CD4-positive, alpha-beta T cell (primary cell): ENCODE data around the gene ARHGAP15. TPM values are rescaled to one million over a fixed set of nuclear protein-coding genes. Genes with fewer than 3 reads are reported as not detected.

Experiments
- ATAC-seq: fragments of 200-7000 bp; cut with Tn5 transposase; one replicate; pipeline ENCODE4 v1.10.0; 2022; ENCODE audit warnings: mild to moderate bottlenecking; ENCODE audit not compliant: poor library complexity
- CTCF ChIA-PET: fragments of 350-600 bp; sonication (Branson Sonifier 250); formaldehyde crosslinking; loops from one replicate; lab custom pipeline; 2021; ENCODE audit warnings: antibody characterized with exemption, inconsistent platforms; lab: Charles Lee
- POLR2A ChIA-PET: fragments of 350-600 bp; sonication (Branson Sonifier 250); formaldehyde crosslinking; loops from one replicate; lab custom pipeline; 2021; ENCODE audit warnings: antibody characterized with exemption, inconsistent platforms; lab: Charles Lee
- DNase-seq, 14 experiments: peaks; one replicate each; pipeline ENCODE4 v3.0.0-alpha.2; 2013 to 2020; ENCODE audit warnings: mixed read lengths in 2 of 14
- H3K27ac ChIP-seq, 2 donors: one replicate each; pipeline versions ENCODE4 v1.5.1 to v1.7.0; 2013; ENCODE audit warnings: low read length in 2 of 2, low read depth in 1 of 2, mild to moderate bottlenecking in 1 of 2
- H3K27me3 ChIP-seq, 2 experiments: 1 replicate in 1 of 2; 2 replicates in 1 of 2; pipeline versions ENCODE4 v1.6.1 to v1.7.0; 2013; ENCODE audit warnings: low read length in 2 of 2, control low read depth in 1 of 2, mild to moderate bottlenecking in 1 of 2, moderate library complexity in 1 of 2; ENCODE audit not compliant: insufficient read depth in 2 of 2, control insufficient read depth in 1 of 2
- H3K36me3 ChIP-seq: one replicate; pipeline ENCODE4 v1.6.1; 2013; ENCODE audit warnings: low read length, control low read depth; ENCODE audit not compliant: insufficient read depth
- H3K4me1 ChIP-seq: one replicate; pipeline ENCODE4 v1.6.1; 2013; ENCODE audit warnings: low read length, control low read depth; ENCODE audit not compliant: insufficient read depth
- H3K4me3 ChIP-seq: one replicate; pipeline ENCODE4 v1.5.1; 2013; ENCODE audit warnings: mild to moderate bottlenecking, low read length, moderate library complexity
- H3K9me3 ChIP-seq, 2 experiments: 1 replicate in 1 of 2; 2 replicates in 1 of 2; pipeline versions ENCODE4 v1.6.1 to v1.7.0; 2013; ENCODE audit warnings: low read length in 2 of 2, mild to moderate bottlenecking in 2 of 2, control low read depth in 1 of 2, moderate library complexity in 1 of 2; ENCODE audit not compliant: control insufficient read depth in 1 of 2, insufficient read depth in 1 of 2
- H3K27ac Mint-ChIP-seq: one replicate; pipeline ENCODE4 v1.8.0; 2020; ENCODE audit warnings: mixed read lengths
- H3K27me3 Mint-ChIP-seq: one replicate; pipeline ENCODE4 v1.8.0; 2021; ENCODE audit warnings: mixed read lengths
- H3K36me3 Mint-ChIP-seq: one replicate; pipeline ENCODE4 v1.8.0; 2021; ENCODE audit warnings: low read depth, mixed read lengths
- H3K4me1 Mint-ChIP-seq: one replicate; pipeline ENCODE4 v1.8.0; 2021; ENCODE audit warnings: low read depth, mixed read lengths
- H3K4me3 Mint-ChIP-seq: one replicate; pipeline ENCODE4 v1.8.0; 2020; ENCODE audit warnings: mild to moderate bottlenecking, mixed read lengths
- H3K9me3 Mint-ChIP-seq: one replicate; pipeline ENCODE4 v1.8.0; 2020; ENCODE audit warnings: mixed read lengths
- intact Hi-C, 2 experiments: fragments of 100-400 bp; cut with DNase I in 1 of 2; cut with micrococcal nuclease in 1 of 2; formaldehyde crosslinking; loops; one replicate each; pipeline versions ENCODE4 v1.15.1 to v1.9.0; 2023 to 2025; cut with DNase I, micrococcal nuclease
- total RNA-seq, 174 experiments: library from RNA in 2 of 174; stranded (reverse) in 2 of 174; gene quantifications; one replicate each; pipeline ENCODE4 v1.2.3 and lab custom pipeline; 2021 to 2026
- TF ChIP-seq, protein P1 (sequence below): fragments of 200-600 bp; IDR thresholded peaks from one replicate; pipeline ENCODE4 v1.8.0; 2022; ENCODE audit warnings: antibody characterized with exemption, mild to moderate bottlenecking

Gene ARHGAP15
- total RNA-seq, 2 experiments from 2014 or later, result 158 to 165 TPM

DNA sequence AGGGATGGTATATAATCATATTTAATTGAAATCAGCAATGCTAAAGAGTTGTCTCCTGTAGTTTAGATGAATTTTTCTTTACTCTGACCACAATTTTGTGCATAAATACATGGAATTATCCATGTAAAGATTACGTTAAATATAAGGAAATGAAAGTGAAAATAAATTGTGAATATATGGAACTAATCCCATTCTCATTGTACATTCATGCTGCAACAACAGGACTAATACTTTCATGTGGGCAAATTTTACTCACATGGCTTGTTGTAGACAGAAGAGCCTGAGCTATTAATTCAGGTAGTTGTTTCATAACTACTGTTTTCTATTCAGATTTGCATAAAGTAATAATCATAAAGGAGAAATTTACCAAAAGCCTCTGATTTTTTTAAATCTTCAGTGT is 357.8 kb downstream of the ARHGAP15 start:
- Histone ChIP-seq H3K36me3 (peaks cover 48% of the 10 kb centered on the region), H3K4me1 (no peaks in the 10 kb centered on the region), H3K27me3 (no peaks in the 10 kb centered on the region), H3K27ac (no peak overlapping the region), H3K4me3 (no peak overlapping the region), H3K9me3 (no peaks in the 10 kb centered on the region)
- H3K27ac Mint-ChIP-seq, result no peak overlapping the region
- TF ChIP-seq, protein P1, sequence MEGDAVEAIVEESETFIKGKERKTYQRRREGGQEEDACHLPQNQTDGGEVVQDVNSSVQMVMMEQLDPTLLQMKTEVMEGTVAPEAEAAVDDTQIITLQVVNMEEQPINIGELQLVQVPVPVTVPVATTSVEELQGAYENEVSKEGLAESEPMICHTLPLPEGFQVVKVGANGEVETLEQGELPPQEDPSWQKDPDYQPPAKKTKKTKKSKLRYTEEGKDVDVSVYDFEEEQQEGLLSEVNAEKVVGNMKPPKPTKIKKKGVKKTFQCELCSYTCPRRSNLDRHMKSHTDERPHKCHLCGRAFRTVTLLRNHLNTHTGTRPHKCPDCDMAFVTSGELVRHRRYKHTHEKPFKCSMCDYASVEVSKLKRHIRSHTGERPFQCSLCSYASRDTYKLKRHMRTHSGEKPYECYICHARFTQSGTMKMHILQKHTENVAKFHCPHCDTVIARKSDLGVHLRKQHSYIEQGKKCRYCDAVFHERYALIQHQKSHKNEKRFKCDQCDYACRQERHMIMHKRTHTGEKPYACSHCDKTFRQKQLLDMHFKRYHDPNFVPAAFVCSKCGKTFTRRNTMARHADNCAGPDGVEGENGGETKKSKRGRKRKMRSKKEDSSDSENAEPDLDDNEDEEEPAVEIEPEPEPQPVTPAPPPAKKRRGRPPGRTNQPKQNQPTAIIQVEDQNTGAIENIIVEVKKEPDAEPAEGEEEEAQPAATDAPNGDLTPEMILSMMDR, result no peak
- H3K4me3 Mint-ChIP-seq, result no peak overlapping the region
- ATAC-seq (no peak), DNase-seq (no peak)
- intact Hi-C loops, result no loop called here
- ChIA-PET POLR2A (no interaction called here), CTCF (no interaction called here)
- H3K36me3 Mint-ChIP-seq, result peaks cover 75% of the 10 kb centered on the region
- no peaks in the 10 kb centered on the region for H3K27me3 Mint-ChIP-seq
- H3K4me1 Mint-ChIP-seq, result peaks cover 53% of the 10 kb centered on the region
- H3K9me3 Mint-ChIP-seq, result no peaks in the 10 kb centered on the region

DNA sequence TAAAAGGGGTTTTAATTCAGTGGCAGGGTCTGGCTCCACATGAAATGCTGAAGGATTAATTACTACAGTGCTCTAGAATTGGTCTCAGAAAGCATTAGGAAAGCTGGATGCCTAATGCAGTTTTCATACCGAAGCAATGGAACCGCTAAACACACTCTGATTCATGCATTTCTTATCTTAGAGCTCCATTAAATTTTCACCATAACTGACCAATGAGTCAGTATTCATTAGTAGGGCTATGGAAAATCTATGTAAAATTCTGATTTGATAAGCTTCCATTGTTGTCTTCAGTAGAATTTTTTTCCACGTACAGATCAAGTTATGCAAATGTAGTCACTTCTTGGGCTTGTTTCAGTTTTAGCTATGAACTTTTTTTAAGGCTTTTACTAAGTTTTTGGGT is 359.9 kb downstream of the ARHGAP15 start:
- Mint-ChIP-seq H3K27ac (no peak overlapping the region), H3K4me1 (peaks cover 52% of the 10 kb centered on the region), H3K36me3 (peaks cover 82% of the 10 kb centered on the region), H3K9me3 (no peaks in the 10 kb centered on the region), H3K27me3 (no peaks in the 10 kb centered on the region), H3K4me3 (no peak overlapping the region)
- ATAC-seq (no peak), DNase-seq (no peak)
- Histone ChIP-seq H3K27ac (no peak overlapping the region), H3K4me3 (no peak overlapping the region), H3K9me3 (no peaks in the 10 kb centered on the region), H3K36me3 (peaks cover 60% of the 10 kb centered on the region), H3K27me3 (no peaks in the 10 kb centered on the region), H3K4me1 (no peaks in the 10 kb centered on the region)
- CTCF ChIA-PET, result interaction anchor here (0.8 kb wide), 2 partner anchors 10 to 11 kb away, joined by 3 to 4 read pairs; no protein-coding TSS in a partner anchor
- intact Hi-C loops, result no loop called here
- TF ChIP-seq, protein P1, result no peak
- POLR2A ChIA-PET, result no interaction called here

DNA sequence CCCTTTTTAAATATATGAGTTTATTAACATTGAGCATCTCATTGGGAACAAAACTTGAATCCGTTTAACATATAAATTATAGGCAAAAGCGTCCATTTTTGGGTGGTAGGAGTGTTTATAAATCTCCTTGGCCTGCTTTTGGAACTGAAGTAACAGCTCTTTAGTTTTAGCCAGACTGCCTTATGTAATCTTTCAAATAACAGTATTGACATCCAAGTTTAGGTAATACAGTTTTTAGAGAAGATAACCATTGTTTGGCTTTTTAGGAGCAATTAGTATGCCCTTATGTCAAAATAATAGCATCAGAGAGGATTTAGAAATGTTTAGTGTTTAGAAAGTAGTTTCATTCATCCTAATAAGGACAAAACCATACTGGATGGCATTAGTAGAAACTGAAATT is 361.9 kb downstream of the ARHGAP15 start:
- intact Hi-C loops, result no loop called here
- H3K36me3 ChIP-seq, result peaks cover 64% of the 10 kb centered on the region
- H3K27me3 ChIP-seq, result no peaks in the 10 kb centered on the region
- H3K27ac Mint-ChIP-seq, result no peak overlapping the region
- no peak for DNase-seq
- no peak for ATAC-seq
- H3K4me3 Mint-ChIP-seq, result no peak overlapping the region
- TF ChIP-seq, protein P1, result no peak
- no peaks in the 10 kb centered on the region for H3K27me3 Mint-ChIP-seq
- no peak overlapping the region for H3K27ac ChIP-seq
- no peaks in the 10 kb centered on the region for H3K4me1 ChIP-seq
- peaks cover 86% of the 10 kb centered on the region for H3K36me3 Mint-ChIP-seq
- no peaks in the 10 kb centered on the region for H3K9me3 ChIP-seq
- CTCF ChIA-PET, result no interaction called here
- peaks cover 55% of the 10 kb centered on the region for H3K4me1 Mint-ChIP-seq
- POLR2A ChIA-PET, result interaction anchor here (1.2 kb wide), 1 partner anchor 10 kb away, joined by 3 read pairs; no protein-coding TSS in a partner anchor
- peaks cover 2% of the 10 kb centered on the region for H3K9me3 Mint-ChIP-seq
- no peak overlapping the region for H3K4me3 ChIP-seq
